H54 (cell line): ENCODE results near the gene TAC1.

Source experiments
- DNase-seq: peaks from one replicate; pipeline ENCODE4 v3.0.0; 2011; ENCODE audit warnings: low spot score, mixed read lengths; ENCODE audit not compliant: insufficient read length
- FAIRE-seq: peaks from 3 replicates; lab custom pipeline; 2011; peaks lifted over from hg19 to GRCh38; lab: Jason Lieb, UNC
- POLR2A ChIP-seq: IDR thresholded peaks from 2 replicates; pipeline ENCODE4 v1.6.1; 2011; ENCODE audit warnings: low read depth, mild to moderate bottlenecking, low read length

TAC1 gene

GRCh38 chr7:97731736-97732564 is at the start of gene TAC1:
TSS of gene TAC1 (plus strand) at chr7:97732086. CDS start at chr7:97732613, 527 bp downstream.
- DNase-seq (no peak), FAIRE-seq (no peak)
- no peak for TF ChIP-seq POLR2A

GRCh38 chr7:97685952-97686351 is 45.9 kb upstream of the TAC1 start:
- no peak for DNase-seq
- FAIRE-seq: no peak
- no peak for TF ChIP-seq POLR2A

GRCh38 chr7:97693586-97693985 is 38.3 kb upstream of the TAC1 start:
- FAIRE-seq (no peak), DNase-seq (no peak)
- no peak for TF ChIP-seq POLR2A

- no peak for DNase-seq
- FAIRE-seq: no peak
- no peak for TF ChIP-seq POLR2A
Measured at GRCh38 chr7:97694355-97694754, 37.5 kb upstream of the TAC1 start.

GRCh38 chr7:97697396-97697795 is 34.5 kb upstream of the TAC1 start:
- no peak for TF ChIP-seq POLR2A
- FAIRE-seq: no peak
- no peak for DNase-seq

GRCh38 chr7:97722386-97722785 is 9.5 kb upstream of the TAC1 start:
- no peak for DNase-seq
- FAIRE-seq: no peak
- no peak for TF ChIP-seq POLR2A

- no peak for DNase-seq
- no peak for TF ChIP-seq POLR2A
- no peak for FAIRE-seq
Measured at GRCh38 chr7:97732565-97733275, 834 bp downstream of the TAC1 start.

GRCh38 chr7:97733276-97734161 is 1.6 kb downstream of the TAC1 start:
- DNase-seq (no peak), FAIRE-seq (no peak)
- no peak for TF ChIP-seq POLR2A

GRCh38 chr7:97734255-97734654 is 2.4 kb downstream of the TAC1 start:
- FAIRE-seq (no peak), DNase-seq (no peak)
- no peak for TF ChIP-seq POLR2A

- FAIRE-seq: no peak
- no peak for TF ChIP-seq POLR2A
- DNase-seq: no peak
Measured at GRCh38 chr7:97735075-97735474, 3.2 kb downstream of the TAC1 start.

GRCh38 chr7:97748482-97748881 is 16.6 kb downstream of the TAC1 start:
- no peak for FAIRE-seq
- no peak for DNase-seq
- TF ChIP-seq POLR2A: no peak

- FAIRE-seq: no peak
- no peak for DNase-seq
- no peak for TF ChIP-seq POLR2A
Measured at GRCh38 chr7:97751566-97751965, 19.7 kb downstream of the TAC1 start.

GRCh38 chr7:97752215-97752614 is 20.3 kb downstream of the TAC1 start:
- DNase-seq (no peak), FAIRE-seq (no peak)
- TF ChIP-seq POLR2A: no peak

- DNase-seq (no peak), FAIRE-seq (no peak)
- no peak for TF ChIP-seq POLR2A
Measured at GRCh38 chr7:97757824-97758223, 25.9 kb downstream of the TAC1 start.

- peak; percentile 16 for DNase-seq
- no peak for FAIRE-seq
- no peak for TF ChIP-seq POLR2A
Measured at GRCh38 chr7:97770850-97771249, 39.0 kb downstream of the TAC1 start.
